HCT116 (cell line): ENCODE data around the gene HMCN2. TPM values are rescaled to one million over a fixed set of nuclear protein-coding genes. Genes with fewer than 3 reads are reported as not detected.

ENCODE experiments used
- ATAC-seq: fragments of 200-7000 bp; cut with Tn5 transposase; 2 replicates; pipeline ENCODE4 v1.9.1; 2020; ENCODE audit warnings: mild to moderate bottlenecking, moderate library complexity
- BruUV-seq: library from RNA; stranded (reverse); fragments of 400-500 nt; replicated peaks from 2 replicates; lab custom pipeline; 2021; lab: Mats Ljungman, UMichigan
- CTCF ChIA-PET: fragments of 300-600 bp; sonication (Branson Sonifier 250); formaldehyde crosslinking; loops from one replicate; lab custom pipeline; 2021; ENCODE audit warnings: antibody characterized with exemption; lab: Charles Lee
- POLR2A ChIA-PET: fragments of 300-600, 350-600 bp; sonication (Branson Sonifier 250); formaldehyde crosslinking; loops from one replicate; lab custom pipeline; 2021; ENCODE audit warnings: antibody characterized with exemption; lab: Charles Lee
- RAD21 ChIA-PET, 2 experiments: fragments of 300-600 bp; sonication (Branson Sonifier 250); formaldehyde crosslinking; loops; one replicate each; lab custom pipeline; 2023; ENCODE audit warnings: low total read pairs in 2 of 2; ENCODE audit not compliant: uncharacterized antibody in 2 of 2, unreplicated experiment in 2 of 2, low non-redundant PET in 1 of 2; lab: Charles Lee
- DNase-seq: peaks from one replicate; pipeline ENCODE4 v3.0.0-alpha.2; 2010; ENCODE audit warnings: low read depth, low spot score
- H2AFZ ChIP-seq: fragments of 200-600 bp; shearing (Covaris generic), sonication (generic); 2 replicates; pipeline ENCODE4 v1.6.1; 2017; ENCODE audit warnings: low read depth, mixed run types, mixed read lengths, antibody characterized with exemption, low read length; ENCODE audit not compliant: poor library complexity, severe bottlenecking
- H3K27ac ChIP-seq: 2 replicates; pipeline ENCODE4 v1.5.1; 2012; ENCODE audit warnings: low read depth, low read length
- H3K27me3 ChIP-seq: fragments of 200-600 bp; sonication (generic); 2 replicates; pipeline ENCODE4 v1.6.1; 2016; ENCODE audit warnings: mixed run types, low read length, mixed read lengths; ENCODE audit not compliant: insufficient read depth
- H3K36me3 ChIP-seq, 2 experiments: fragments of 200-500 bp in 1 of 2; fragments of 200-600 bp in 1 of 2; sonication (Bioruptor generic) in 1 of 2; sonication (generic) in 1 of 2; 2 replicates each; pipeline versions ENCODE4 v1.5.1 to v1.6.1; 2014 to 2016; ENCODE audit warnings: low read length in 2 of 2, inconsistent platforms in 1 of 2, mixed read lengths in 1 of 2, mixed run types in 1 of 2; ENCODE audit not compliant: insufficient read depth in 2 of 2, control insufficient read depth in 1 of 2
- H3K4me1 ChIP-seq, 2 experiments: fragments of 200-600 bp in 1 of 2; sonication (generic) in 1 of 2; 2 replicates each; pipeline versions ENCODE4 v1.5.1 to v1.6.1; 2012 to 2017; ENCODE audit warnings: low read length in 2 of 2, inconsistent platforms in 1 of 2, mild to moderate bottlenecking in 1 of 2, mixed read lengths in 1 of 2, mixed run types in 1 of 2, moderate library complexity in 1 of 2; ENCODE audit not compliant: insufficient read depth in 2 of 2, control insufficient read depth in 1 of 2
- H3K4me2 ChIP-seq: fragments of 200-600 bp; sonication (generic); 2 replicates; pipeline ENCODE4 v1.6.1; 2017; ENCODE audit warnings: mixed run types, low read length, mixed read lengths
- H3K4me3 ChIP-seq, 2 experiments: fragments of 200-600 bp in 1 of 2; sonication (generic) in 1 of 2; replicated peaks in 1 of 2; 2 replicates each; pipeline ENCODE4 v1.5.1; 2011 to 2016; ENCODE audit warnings: low read length in 2 of 2, control low read depth in 1 of 2, low read depth in 1 of 2, mild to moderate bottlenecking in 1 of 2, mixed read lengths in 1 of 2, mixed run types in 1 of 2
- H3K79me2 ChIP-seq: fragments of 200-600 bp; sonication (generic); 2 replicates; pipeline ENCODE4 v1.6.1; 2017; ENCODE audit warnings: mild to moderate bottlenecking, mixed run types, low read length, moderate library complexity, mixed read lengths; ENCODE audit not compliant: insufficient read depth
- H3K9ac ChIP-seq: fragments of 200-600 bp; sonication (generic); 2 replicates; pipeline ENCODE4 v1.6.1; 2016; ENCODE audit warnings: low read length, mixed read lengths
- H3K9me2 ChIP-seq: fragments of 200-600 bp; sonication (generic), shearing (Covaris generic); 2 replicates; pipeline ENCODE4 v1.6.1; 2017; ENCODE audit warnings: mixed run types, mild to moderate bottlenecking, moderate library complexity; ENCODE audit not compliant: insufficient read depth
- H3K9me3 ChIP-seq, 2 experiments: fragments of 200-500 bp in 1 of 2; fragments of 200-600 bp in 1 of 2; sonication (Bioruptor generic) in 1 of 2; sonication (generic) in 1 of 2; 2 replicates each; pipeline ENCODE4 v1.6.1; 2014 to 2017; ENCODE audit warnings: low read length in 2 of 2, mixed read lengths in 2 of 2, inconsistent platforms in 1 of 2, low read depth in 1 of 2, mild to moderate bottlenecking in 1 of 2, mixed run types in 1 of 2, moderate library complexity in 1 of 2; ENCODE audit not compliant: control insufficient read depth in 1 of 2, insufficient read depth in 1 of 2
- H4K20me1 ChIP-seq: fragments of 200-600 bp; sonication (generic), shearing (Covaris generic); 2 replicates; pipeline ENCODE4 v1.6.1; 2017; ENCODE audit warnings: mixed run types, mild to moderate bottlenecking, moderate library complexity; ENCODE audit not compliant: insufficient read depth
- CBX3 ChIP-seq: IDR thresholded peaks from 2 replicates; pipeline ENCODE4 v1.6.1; 2012; ENCODE audit warnings: low read depth
- ELF1 ChIP-seq: IDR thresholded peaks from 2 replicates; pipeline ENCODE4 v1.6.1; 2012; ENCODE audit warnings: low read depth, borderline replicate concordance
- EZH2 ChIP-seq: fragments of 200-600 bp; sonication (generic); IDR thresholded peaks from 2 replicates; pipeline ENCODE4 v1.6.1; 2017; ENCODE audit warnings: antibody characterized with exemption, mixed run types
- JUND ChIP-seq: IDR thresholded peaks from 2 replicates; pipeline ENCODE4 v1.6.1; 2012
- POLR2A ChIP-seq: IDR thresholded peaks from 2 replicates; pipeline ENCODE4 v1.7.0; 2011; ENCODE audit warnings: borderline replicate concordance; ENCODE audit not compliant: insufficient read depth, insufficient read length; ENCODE audit errors: extremely low read depth
- POLR2AphosphoS5 ChIP-seq: IDR thresholded peaks from 2 replicates; pipeline ENCODE4 v1.6.1; 2011; ENCODE audit warnings: mild to moderate bottlenecking, low read depth, low read length, moderate library complexity
- REST ChIP-seq: IDR thresholded peaks from 2 replicates; pipeline ENCODE4 v1.6.1; 2012; ENCODE audit warnings: low read depth
- SP1 ChIP-seq: IDR thresholded peaks from 2 replicates; pipeline ENCODE4 v1.6.1; 2012; ENCODE audit warnings: low read depth
- SRF ChIP-seq: IDR thresholded peaks from 2 replicates; pipeline ENCODE4 v1.6.1; 2012; ENCODE audit warnings: low read depth
- TCF7L2 ChIP-seq: IDR thresholded peaks from 2 replicates; pipeline ENCODE4 v1.7.0; 2011; ENCODE audit warnings: borderline replicate concordance, inconsistent platforms; ENCODE audit not compliant: insufficient read depth, insufficient read length; ENCODE audit errors: extremely low read depth
- ZFX ChIP-seq: fragments of 450-650 bp; IDR thresholded peaks from 2 replicates; pipeline ENCODE4 v1.6.1; 2017
- intact Hi-C: fragments of 100-400 bp; cut with micrococcal nuclease; formaldehyde crosslinking; loops from 2 replicates; pipeline ENCODE4 v1.10.0; 2022
- total RNA-seq: library from RNA; stranded (reverse); gene quantifications from one replicate; pipeline ENCODE4 v1.2.1, GENCODE V29; 2021; ENCODE audit not compliant: unreplicated experiment
- TF ChIP-seq, protein P1 (sequence below): IDR thresholded peaks from 2 replicates; pipeline ENCODE4 v1.6.1; 2012
- TF ChIP-seq, protein P2 (sequence below): IDR thresholded peaks from 2 replicates; pipeline ENCODE4 v1.6.1; 2011; ENCODE audit warnings: mild to moderate bottlenecking, low read length, moderate library complexity; ENCODE audit not compliant: insufficient replicate concordance; ENCODE audit errors: extremely low read depth
- TF ChIP-seq, protein P3 (sequence below), 3 experiments: fragments of 200-600 bp in 1 of 3; sonication (generic) in 1 of 3; IDR thresholded peaks in 2 of 3; conservative IDR thresholded peaks in 1 of 3; 2 replicates each; pipeline ENCODE4 v1.5.1; 2012 to 2017; ENCODE audit warnings: low read depth in 2 of 3, low read length in 2 of 3, antibody characterized with exemption in 1 of 3, borderline replicate concordance in 1 of 3, control low read depth in 1 of 3, mild to moderate bottlenecking in 1 of 3, mixed read lengths in 1 of 3, mixed run types in 1 of 3, moderate library complexity in 1 of 3; ENCODE audit not compliant: insufficient read depth in 1 of 3
- TF ChIP-seq, protein P4 (sequence below): IDR thresholded peaks from 2 replicates; pipeline ENCODE4 v1.6.1; 2012

Gene HMCN2
- total RNA-seq, 1 experiment from 2014 or later, result 0.22 TPM

DNA sequence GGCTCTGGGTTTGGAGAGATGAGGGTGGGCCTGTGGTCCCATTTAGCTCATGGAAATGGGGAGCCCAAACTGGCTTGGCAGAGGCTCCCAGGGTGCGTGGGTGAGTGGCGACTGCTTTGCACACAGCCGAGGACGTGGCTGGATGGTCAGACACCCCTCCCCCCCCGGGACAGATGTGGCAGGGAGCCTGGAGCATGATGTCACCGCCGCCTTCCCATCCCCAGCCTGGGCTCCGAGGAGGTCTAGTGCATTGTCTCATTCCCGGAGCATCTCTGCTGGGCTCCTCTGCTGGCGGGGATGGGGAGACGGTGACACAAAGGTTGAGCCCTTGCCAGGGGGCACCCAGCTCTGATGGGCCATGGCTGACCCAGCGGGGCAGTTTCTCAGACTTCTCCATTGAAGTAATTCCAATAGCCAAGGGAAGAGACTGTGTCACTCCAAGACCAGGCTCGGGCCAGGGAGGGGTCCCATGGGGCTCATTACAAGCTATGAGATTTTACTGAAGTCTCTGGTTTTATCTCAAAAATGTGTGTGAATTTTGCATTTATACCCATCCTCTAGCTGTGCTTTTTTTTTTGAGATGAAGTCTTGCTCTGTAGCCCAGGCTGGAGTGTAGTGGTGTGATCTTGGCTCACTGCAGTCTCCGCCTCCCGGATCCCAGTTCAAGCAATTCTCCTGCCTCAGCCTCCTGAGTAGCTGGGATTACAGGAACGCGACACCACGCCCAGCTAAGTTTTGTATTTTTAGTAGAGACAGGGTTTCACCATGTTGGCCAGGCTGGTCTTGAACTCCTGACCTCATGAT, 36.1 kb downstream of the HMCN2 start:
- H3K36me3 ChIP-seq, result no peaks in the 10 kb centered on the region
- H3K9me2 ChIP-seq, result no peaks in the 10 kb centered on the region
- H3K9ac ChIP-seq, result no peak overlapping the region
- ATAC-seq (no peak), DNase-seq (no peak)
- no peaks in the 10 kb centered on the region for H4K20me1 ChIP-seq
- peaks cover 31% of the 10 kb centered on the region; the same call in 1 of the 2 replicates for H3K27me3 ChIP-seq
- no peak overlapping the region for H3K27ac ChIP-seq
- ChIA-PET RAD21 (no interaction called here), POLR2A (no interaction called here), CTCF (no interaction called here)
- no peaks in the 10 kb centered on the region for H3K4me1 ChIP-seq
- TF ChIP-seq POLR2AphosphoS5 (no peak), CBX3 (no peak), EZH2 (no peak), POLR2A (no peak), ZFX (no peak), SP1 (no peak), SRF (no peak), REST (no peak), ELF1 (no peak), TCF7L2 (no peak), JUND (no peak)
- TF ChIP-seq, protein P1, sequence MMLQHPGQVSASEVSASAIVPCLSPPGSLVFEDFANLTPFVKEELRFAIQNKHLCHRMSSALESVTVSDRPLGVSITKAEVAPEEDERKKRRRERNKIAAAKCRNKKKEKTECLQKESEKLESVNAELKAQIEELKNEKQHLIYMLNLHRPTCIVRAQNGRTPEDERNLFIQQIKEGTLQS, result no peak
- TF ChIP-seq, protein P2, sequence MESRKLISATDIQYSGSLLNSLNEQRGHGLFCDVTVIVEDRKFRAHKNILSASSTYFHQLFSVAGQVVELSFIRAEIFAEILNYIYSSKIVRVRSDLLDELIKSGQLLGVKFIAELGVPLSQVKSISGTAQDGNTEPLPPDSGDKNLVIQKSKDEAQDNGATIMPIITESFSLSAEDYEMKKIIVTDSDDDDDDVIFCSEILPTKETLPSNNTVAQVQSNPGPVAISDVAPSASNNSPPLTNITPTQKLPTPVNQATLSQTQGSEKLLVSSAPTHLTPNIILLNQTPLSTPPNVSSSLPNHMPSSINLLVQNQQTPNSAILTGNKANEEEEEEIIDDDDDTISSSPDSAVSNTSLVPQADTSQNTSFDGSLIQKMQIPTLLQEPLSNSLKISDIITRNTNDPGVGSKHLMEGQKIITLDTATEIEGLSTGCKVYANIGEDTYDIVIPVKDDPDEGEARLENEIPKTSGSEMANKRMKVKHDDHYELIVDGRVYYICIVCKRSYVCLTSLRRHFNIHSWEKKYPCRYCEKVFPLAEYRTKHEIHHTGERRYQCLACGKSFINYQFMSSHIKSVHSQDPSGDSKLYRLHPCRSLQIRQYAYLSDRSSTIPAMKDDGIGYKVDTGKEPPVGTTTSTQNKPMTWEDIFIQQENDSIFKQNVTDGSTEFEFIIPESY, result no peak
- TF ChIP-seq, protein P3, sequence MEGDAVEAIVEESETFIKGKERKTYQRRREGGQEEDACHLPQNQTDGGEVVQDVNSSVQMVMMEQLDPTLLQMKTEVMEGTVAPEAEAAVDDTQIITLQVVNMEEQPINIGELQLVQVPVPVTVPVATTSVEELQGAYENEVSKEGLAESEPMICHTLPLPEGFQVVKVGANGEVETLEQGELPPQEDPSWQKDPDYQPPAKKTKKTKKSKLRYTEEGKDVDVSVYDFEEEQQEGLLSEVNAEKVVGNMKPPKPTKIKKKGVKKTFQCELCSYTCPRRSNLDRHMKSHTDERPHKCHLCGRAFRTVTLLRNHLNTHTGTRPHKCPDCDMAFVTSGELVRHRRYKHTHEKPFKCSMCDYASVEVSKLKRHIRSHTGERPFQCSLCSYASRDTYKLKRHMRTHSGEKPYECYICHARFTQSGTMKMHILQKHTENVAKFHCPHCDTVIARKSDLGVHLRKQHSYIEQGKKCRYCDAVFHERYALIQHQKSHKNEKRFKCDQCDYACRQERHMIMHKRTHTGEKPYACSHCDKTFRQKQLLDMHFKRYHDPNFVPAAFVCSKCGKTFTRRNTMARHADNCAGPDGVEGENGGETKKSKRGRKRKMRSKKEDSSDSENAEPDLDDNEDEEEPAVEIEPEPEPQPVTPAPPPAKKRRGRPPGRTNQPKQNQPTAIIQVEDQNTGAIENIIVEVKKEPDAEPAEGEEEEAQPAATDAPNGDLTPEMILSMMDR (IDR thresholded peaks at IDR 0.05 in 2 of 3, conservative IDR thresholded peaks at IDR 0.05 in 1 of 3; ENCODE audit: borderline replicate concordance in 1 of 3, insufficient read depth in 1 of 3, low read depth in 2 of 3, low read length in 2 of 3), result no peak
- TF ChIP-seq, protein P4, sequence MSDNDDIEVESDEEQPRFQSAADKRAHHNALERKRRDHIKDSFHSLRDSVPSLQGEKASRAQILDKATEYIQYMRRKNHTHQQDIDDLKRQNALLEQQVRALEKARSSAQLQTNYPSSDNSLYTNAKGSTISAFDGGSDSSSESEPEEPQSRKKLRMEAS, result no peak
- no peak overlapping the region for H3K4me2 ChIP-seq
- H3K4me3 ChIP-seq, result no peak overlapping the region
- BruUV-seq, result no TSS peak
- intact Hi-C loops, result no loop called here
- no peaks in the 10 kb centered on the region for H3K79me2 ChIP-seq
- H2AFZ ChIP-seq, result no peak overlapping the region
- no peaks in the 10 kb centered on the region for H3K9me3 ChIP-seq
